H1 (cell line): Measurements from ENCODE around the gene NTMT1. TPM values are rescaled to one million over a fixed set of nuclear protein-coding genes. Genes with fewer than 3 reads are reported as not detected.

Experiments
- CTCF ChIA-PET: fragments of 300-600 bp; sonication (Branson Sonifier 250); formaldehyde crosslinking; loops from one replicate; lab custom pipeline; 2021; ENCODE audit not compliant: partially characterized antibody; lab: Charles Lee
- POLR2A ChIA-PET: fragments of 300-600 bp; sonication (Branson Sonifier 250); formaldehyde crosslinking; loops from one replicate; lab custom pipeline; 2021; ENCODE audit warnings: inconsistent platforms; ENCODE audit not compliant: partially characterized antibody; lab: Charles Lee
- DNase-seq, 2 experiments: peaks; one replicate each; pipeline versions ENCODE4 v3.0.0 to v3.0.0-alpha.2; 2010 to 2022; ENCODE audit warnings: low spot score in 2 of 2, low read depth in 1 of 2, mixed read lengths in 1 of 2
- FAIRE-seq: peaks from 2 replicates; lab custom pipeline; 2011; peaks lifted over from hg19 to GRCh38; lab: Jason Lieb, UNC
- H2AFZ ChIP-seq: 2 replicates; pipeline ENCODE4 v1.8.1; 2012; ENCODE audit warnings: low read length, inconsistent platforms
- H2AK5ac ChIP-seq: 2 replicates; pipeline ENCODE4 v1.6.1; 2013; ENCODE audit warnings: low read depth, low read length
- H2BK120ac ChIP-seq: replicated peaks from 2 replicates; pipeline ENCODE3; 2013; ENCODE audit warnings: low read depth, low read length, inconsistent platforms
- H2BK12ac ChIP-seq: 2 replicates; pipeline ENCODE4 v1.6.1; 2013; ENCODE audit warnings: low read depth, low read length
- H2BK15ac ChIP-seq: 2 replicates; pipeline ENCODE4 v1.6.1; 2013; ENCODE audit warnings: low read length
- H2BK20ac ChIP-seq: 2 replicates; pipeline ENCODE4 v1.6.1; 2013; ENCODE audit warnings: low read length
- H2BK5ac ChIP-seq: 2 replicates; pipeline ENCODE4 v1.6.1; 2013; ENCODE audit warnings: low read depth, low read length
- H3K14ac ChIP-seq: 2 replicates; pipeline ENCODE4 v1.6.1; 2013; ENCODE audit warnings: inconsistent platforms; ENCODE audit not compliant: insufficient read length
- H3K18ac ChIP-seq: 2 replicates; pipeline ENCODE4 v1.6.1; 2013; ENCODE audit warnings: low read length; ENCODE audit errors: extremely low read depth
- H3K23ac ChIP-seq: 2 replicates; pipeline ENCODE4 v1.6.1; 2013; ENCODE audit warnings: inconsistent platforms; ENCODE audit not compliant: insufficient read length
- H3K23me2 ChIP-seq: 2 replicates; pipeline ENCODE4 v1.6.1; 2013; ENCODE audit warnings: low read depth, low read length
- H3K27ac ChIP-seq: 2 replicates; pipeline ENCODE4 v1.6.1; 2011; ENCODE audit warnings: low read depth, low read length, inconsistent platforms
- H3K27me3 ChIP-seq, 4 experiments: replicated peaks in 1 of 4; 1 replicate in 1 of 4; 2 replicates in 3 of 4; pipeline versions ENCODE4 v1.6.1 to v1.8.1; 2011 to 2013; ENCODE audit warnings: low read length in 3 of 4, mild to moderate bottlenecking in 3 of 4, inconsistent platforms in 2 of 4, mixed read lengths in 2 of 4, moderate library complexity in 1 of 4; ENCODE audit not compliant: control insufficient read depth in 3 of 4, insufficient read depth in 3 of 4; ENCODE audit errors: extremely low read depth in 1 of 4
- H3K36me3 ChIP-seq, 4 experiments: 2 replicates each; pipeline versions ENCODE4 v1.6.1 to v1.8.1; 2011 to 2013; ENCODE audit warnings: mild to moderate bottlenecking in 4 of 4, low read length in 3 of 4, moderate library complexity in 2 of 4, control low read depth in 1 of 4, inconsistent platforms in 1 of 4; ENCODE audit not compliant: insufficient read depth in 4 of 4, control insufficient read depth in 2 of 4
- H3K4ac ChIP-seq: replicated peaks from 2 replicates; pipeline ENCODE3; 2013; ENCODE audit warnings: low read length, low read depth, mixed read lengths, inconsistent platforms; ENCODE audit not compliant: insufficient read length
- H3K4me1 ChIP-seq, 4 experiments: replicated peaks in 1 of 4; 1 replicate in 1 of 4; 2 replicates in 3 of 4; pipeline versions ENCODE4 v1.6.1 to v1.8.1; 2011 to 2013; ENCODE audit warnings: low read length in 3 of 4, inconsistent platforms in 2 of 4, mixed read lengths in 1 of 4; ENCODE audit not compliant: insufficient read depth in 4 of 4, control insufficient read depth in 3 of 4
- H3K4me2 ChIP-seq, 2 experiments: 2 replicates each; pipeline versions ENCODE4 v1.6.1 to v1.8.1; 2011 to 2013; ENCODE audit warnings: low read depth in 2 of 2, low read length in 2 of 2, control low read depth in 1 of 2, inconsistent platforms in 1 of 2, mild to moderate bottlenecking in 1 of 2; ENCODE audit not compliant: insufficient read depth in 1 of 2
- H3K4me3 ChIP-seq, 4 experiments: fragments of 200-600, 300-600 bp in 1 of 4; sonication (generic), shearing (Covaris generic), sonication (Bioruptor Twin) in 1 of 4; 2 replicates each; pipeline versions ENCODE4 v1.5.1 to v1.8.1; 2011 to 2016; ENCODE audit warnings: low read length in 4 of 4, low read depth in 3 of 4, control low read depth in 2 of 4, inconsistent platforms in 2 of 4, mild to moderate bottlenecking in 2 of 4, mixed read lengths in 1 of 4, moderate library complexity in 1 of 4; ENCODE audit not compliant: insufficient read depth in 2 of 4; ENCODE audit errors: extremely low read depth in 1 of 4
- H3K56ac ChIP-seq: replicated peaks from 2 replicates; pipeline ENCODE3; 2013; ENCODE audit warnings: low read depth, mild to moderate bottlenecking, mixed read lengths, low read length, inconsistent platforms; ENCODE audit not compliant: insufficient read length
- H3K79me1 ChIP-seq: 2 replicates; pipeline ENCODE4 v1.6.1; 2013; ENCODE audit warnings: low read depth, low read length, control low read depth
- H3K79me2 ChIP-seq, 2 experiments: 2 replicates each; pipeline versions ENCODE4 v1.6.1 to v1.8.1; 2012 to 2013; ENCODE audit warnings: low read length in 2 of 2, mild to moderate bottlenecking in 2 of 2, inconsistent platforms in 1 of 2; ENCODE audit not compliant: insufficient read depth in 2 of 2, control insufficient read depth in 1 of 2
- H3K9ac ChIP-seq, 4 experiments: replicated peaks in 1 of 4; 1 replicate in 1 of 4; 2 replicates in 3 of 4; pipeline versions ENCODE4 v1.6.1 to v1.8.1; 2011 to 2013; ENCODE audit warnings: low read depth in 3 of 4, low read length in 3 of 4, control low read depth in 2 of 4, mild to moderate bottlenecking in 2 of 4, moderate library complexity in 2 of 4, inconsistent platforms in 1 of 4; ENCODE audit errors: extremely low read depth in 1 of 4
- H3K9me3 ChIP-seq, 2 experiments: 2 replicates each; pipeline versions ENCODE4 v1.6.1 to v1.8.1; 2012 to 2013; ENCODE audit warnings: mild to moderate bottlenecking in 2 of 2, moderate library complexity in 2 of 2, control low read depth in 1 of 2, inconsistent platforms in 1 of 2, low read depth in 1 of 2, low read length in 1 of 2, mixed read lengths in 1 of 2; ENCODE audit not compliant: insufficient read depth in 2 of 2
- H4K20me1 ChIP-seq, 2 experiments: replicated peaks in 1 of 2; 2 replicates each; pipeline versions ENCODE3 to v1.8.1; 2011 to 2013; ENCODE audit warnings: inconsistent platforms in 2 of 2, low read length in 2 of 2, mild to moderate bottlenecking in 1 of 2; ENCODE audit not compliant: insufficient read depth in 2 of 2, control insufficient read depth in 1 of 2
- H4K5ac ChIP-seq: 2 replicates; pipeline ENCODE4 v1.6.1; 2013; ENCODE audit warnings: low read length, low read depth, mixed read lengths, inconsistent platforms; ENCODE audit not compliant: insufficient read length
- H4K8ac ChIP-seq: 2 replicates; pipeline ENCODE4 v1.8.0; 2013; ENCODE audit warnings: mild to moderate bottlenecking, moderate library complexity, low read length, inconsistent platforms; ENCODE audit not compliant: insufficient read depth; ENCODE audit errors: extremely low read depth
- H4K91ac ChIP-seq: replicated peaks from 2 replicates; pipeline ENCODE3; 2013; ENCODE audit warnings: low read length, mixed read lengths, inconsistent platforms; ENCODE audit not compliant: insufficient read length
- BCL11A ChIP-seq, 2 experiments: IDR thresholded peaks; one replicate each; pipeline ENCODE4 v1.6.1; 2011; ENCODE audit warnings: low read depth in 2 of 2, low read length in 2 of 2, mild to moderate bottlenecking in 2 of 2
- CBX5 ChIP-seq: fragments of 300-800, 300-1000 bp; sonication (generic); IDR thresholded peaks from 2 replicates; pipeline ENCODE4 v1.7.1; 2016; ENCODE audit warnings: antibody characterized with exemption, low read length, low read depth
- CHD1 ChIP-seq: IDR thresholded peaks from 2 replicates; pipeline ENCODE4 v1.6.1; 2012; ENCODE audit warnings: low read depth, low read length, improper control_type of control experiment
- EGR1 ChIP-seq: IDR thresholded peaks from 2 replicates; pipeline ENCODE4 v1.6.1; 2011; ENCODE audit warnings: low read depth, low read length, borderline replicate concordance
- GABPA ChIP-seq: IDR thresholded peaks from 2 replicates; pipeline ENCODE4 v1.6.1; 2011; ENCODE audit warnings: mild to moderate bottlenecking, low read length, moderate library complexity, borderline replicate concordance; ENCODE audit not compliant: insufficient read depth
- POLR2AphosphoS5 ChIP-seq: IDR thresholded peaks from 2 replicates; pipeline ENCODE4 v1.6.1; 2011; ENCODE audit warnings: low read depth, low read length
- RXRA ChIP-seq: IDR thresholded peaks from 2 replicates; pipeline ENCODE4 v1.6.1; 2011; ENCODE audit warnings: low read depth, mild to moderate bottlenecking, low read length, moderate library complexity; ENCODE audit not compliant: insufficient read depth
- SP2 ChIP-seq: IDR thresholded peaks from 2 replicates; pipeline ENCODE4 v1.6.1; 2012; ENCODE audit warnings: mild to moderate bottlenecking, low read length, inconsistent platforms
- SP4 ChIP-seq: IDR thresholded peaks from 2 replicates; pipeline ENCODE4 v1.6.1; 2012; ENCODE audit warnings: low read length, inconsistent platforms
- ZNF274 ChIP-seq: IDR thresholded peaks from 2 replicates; pipeline ENCODE4 v1.7.0; 2012; ENCODE audit warnings: low read length, borderline replicate concordance; ENCODE audit errors: extremely low read depth
- WGBS, 2 experiments: shearing (Covaris generic) in 1 of 2; methylation state at CpG; one replicate each; pipeline versions ENCODE4 v1.1.6 to v1.1.7; 2013 to 2015; ENCODE audit warnings: low lambda C conversion rate in 2 of 2, mixed read lengths in 2 of 2, inconsistent platforms in 1 of 2, low coverage in 1 of 2, missing lambda C conversion rate in 1 of 2; ENCODE audit not compliant: insufficient replicate concordance in 2 of 2, insufficient coverage in 1 of 2, insufficient read length in 1 of 2; ENCODE audit errors: extremely low coverage in 1 of 2, missing lambda C conversion rate in 1 of 2; 5-methylcytosine and 5-hydroxymethylcytosine counted together
- polyA plus RNA-seq, 7 experiments: library from polyadenylated mRNA; depleted of rRNA in 3 of 7; stranded (reverse) in 5 of 7; unstranded in 2 of 7; fragments of >200 nt in 5 of 7; fragments of 200-250 nt in 2 of 7; gene quantifications; 1 replicate in 5 of 7; 2 replicates in 1 of 7; 4 replicates in 1 of 7; pipeline versions ENCODE4 v1.2.1 to v1.2.3, GENCODE V29; 2011 to 2013; ENCODE audit warnings: missing spikeins in 2 of 7, mixed read lengths in 2 of 7
- total RNA-seq: library from RNA; stranded (reverse); fragmentation: NEBNext Ultra II Directional; extraction: Animal tissue kit (Norgen Biotek cat#: 25700); gene quantifications from 2 replicates; pipeline ENCODE4 v1.2.1, GENCODE V29; 2021
- TF ChIP-seq, protein P1 (sequence below): IDR thresholded peaks from 2 replicates; pipeline ENCODE4 v1.6.1; 2012; ENCODE audit warnings: inconsistent platforms

The NTMT1 gene
- total and polyA plus RNA-seq, 2 of the 8 experiments (the other 6 are each of a cell fraction or from before 2014, with no cell fraction given): 66.8 to 70.2 TPM

DNA sequence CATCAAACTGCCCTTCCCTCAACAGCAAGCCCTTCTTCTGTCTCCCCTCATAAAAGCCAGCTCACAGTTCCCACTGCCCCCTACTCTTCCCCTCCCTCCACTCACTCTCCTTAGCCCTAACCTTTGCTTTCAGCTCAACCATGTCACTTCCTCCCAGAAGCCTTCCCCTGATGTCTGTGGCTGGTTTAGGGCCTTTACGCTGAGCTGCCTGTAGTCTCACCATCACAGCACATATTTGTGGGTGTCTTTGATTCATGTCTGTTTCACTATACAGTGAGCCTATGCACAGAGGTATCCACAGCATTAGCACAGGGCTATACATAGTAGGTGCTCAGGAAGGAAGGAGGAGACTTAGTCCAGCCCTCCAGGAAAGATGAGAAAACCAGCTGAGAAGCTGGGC lies 39.7 kb upstream of the NTMT1 start:
- FAIRE-seq (no peak), DNase-seq (no peak)
- Histone ChIP-seq H2AK5ac (no peak overlapping the region; the same call in 1 of the 2 replicates), H3K9me3 (no peaks in the 10 kb centered on the region), H3K27ac (no peak overlapping the region), H4K91ac (no peak overlapping the region), H2BK120ac (no peak overlapping the region), H2AFZ (no peak overlapping the region), H3K23ac (no peak overlapping the region), H3K23me2 (no peaks in the 10 kb centered on the region), H4K5ac (no peak overlapping the region), H3K36me3 (no peaks in the 10 kb centered on the region), H3K27me3 (peaks cover 0 to 3% (median 0%) of the 10 kb centered on the region in 4 experiments; a peak in 2 of 7 replicates), H2BK15ac (0 out of 2 replicates have a peak overlapping the region, but pooled peaks have one; percentile 75), H3K4me2 (no peak overlapping the region), H4K8ac (no peak overlapping the region; the same call in 1 of the 2 replicates), H3K4me3 (no peak overlapping the region), H2BK5ac (peak overlapping the region; percentile 18; the same call in 1 of the 2 replicates), H2BK12ac (peak overlapping the region; percentile 2; the same call in 1 of the 2 replicates), H3K4me1 (peaks cover 0 to 8% (median 1%) of the 10 kb centered on the region in 4 experiments; a peak in 3 of 7 replicates), H3K18ac (no peak overlapping the region), H3K14ac (no peak overlapping the region), H3K79me2 (no peaks in the 10 kb centered on the region), H2BK20ac (no peak overlapping the region), H3K79me1 (no peaks in the 10 kb centered on the region), H4K20me1 (no peaks in the 10 kb centered on the region), H3K4ac (no peak overlapping the region), H3K56ac (no peak overlapping the region), H3K9ac (no peak overlapping the region)
- POLR2A ChIA-PET: no interaction called here
- 80% methylated on average over 1 of the region's 1 CpG; no CpG with 5 or more reads in 1 of the 2 experiments for WGBS, 2 experiments
- CTCF ChIA-PET: interaction anchor here (0.6 to 7.0 kb wide), 18 partner anchors 8 to 448 kb away, joined by 3 to 37 read pairs (median 4); no protein-coding TSS in a partner anchor
- TF ChIP-seq, protein P1, sequence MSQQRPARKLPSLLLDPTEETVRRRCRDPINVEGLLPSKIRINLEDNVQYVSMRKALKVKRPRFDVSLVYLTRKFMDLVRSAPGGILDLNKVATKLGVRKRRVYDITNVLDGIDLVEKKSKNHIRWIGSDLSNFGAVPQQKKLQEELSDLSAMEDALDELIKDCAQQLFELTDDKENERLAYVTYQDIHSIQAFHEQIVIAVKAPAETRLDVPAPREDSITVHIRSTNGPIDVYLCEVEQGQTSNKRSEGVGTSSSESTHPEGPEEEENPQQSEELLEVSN: no peak
- TF ChIP-seq GABPA: no peak
- TF ChIP-seq SP2: no peak
- no peak for TF ChIP-seq BCL11A (IDR thresholded peaks at IDR 0.05; ENCODE audit: low read depth in 2 of 2, low read length in 2 of 2)
- TF ChIP-seq CHD1: no peak
- TF ChIP-seq POLR2AphosphoS5: no peak
- no peak for TF ChIP-seq RXRA
- no peak for TF ChIP-seq EGR1
- TF ChIP-seq CBX5: no peak
- TF ChIP-seq ZNF274: no peak
- TF ChIP-seq SP4: no peak
